Endothelial cell of umbilical vein (primary cell): ENCODE measurements around the gene ADIPOQ. TPM values are rescaled to one million over a fixed set of nuclear protein-coding genes. Genes with fewer than 3 reads are reported as not detected.

ENCODE experiments used
- BruUV-seq: library from RNA; stranded (reverse); fragments of 400-500 nt; replicated peaks from 2 replicates; lab custom pipeline; 2021; lab: Mats Ljungman, UMichigan
- CTCF ChIA-PET: fragments of 300-600, 350-600 bp; sonication (Branson Sonifier 250); formaldehyde crosslinking; loops from one replicate; lab custom pipeline; 2021; ENCODE audit warnings: antibody characterized with exemption, inconsistent platforms; lab: Charles Lee
- POLR2A ChIA-PET: fragments of 300-600, 350-600 bp; sonication (Branson Sonifier 250); formaldehyde crosslinking; loops from one replicate; lab custom pipeline; 2021; ENCODE audit warnings: antibody characterized with exemption, inconsistent platforms; lab: Charles Lee
- DNase-seq: peaks from one replicate; pipeline ENCODE4 v3.0.0-alpha.2; 2011; ENCODE audit warnings: low read depth, low spot score
- FAIRE-seq: peaks from 2 replicates; lab custom pipeline; 2011; peaks lifted over from hg19 to GRCh38; lab: Jason Lieb, UNC
- H2AFZ ChIP-seq: 2 replicates; pipeline ENCODE4 v1.6.0; 2012; ENCODE audit warnings: low read depth, low read length, control low read depth, inconsistent platforms
- H3K27ac ChIP-seq: 2 replicates; pipeline ENCODE4 v1.5.1; 2011; ENCODE audit warnings: low read depth, mild to moderate bottlenecking, control low read depth, low read length, moderate library complexity; ENCODE audit not compliant: insufficient read depth
- H3K27me3 ChIP-seq, 2 experiments: 2 replicates each; pipeline versions ENCODE4 v1.6.0 to v1.6.1; 2011; ENCODE audit warnings: low read length in 2 of 2, mixed read lengths in 1 of 2; ENCODE audit not compliant: control insufficient read depth in 2 of 2, insufficient read depth in 2 of 2
- H3K36me3 ChIP-seq, 2 experiments: 2 replicates in 1 of 2; 3 replicates in 1 of 2; pipeline ENCODE4 v1.5.1; 2011; ENCODE audit warnings: low read length in 2 of 2, mild to moderate bottlenecking in 1 of 2, moderate library complexity in 1 of 2; ENCODE audit not compliant: control insufficient read depth in 2 of 2, insufficient read depth in 2 of 2; ENCODE audit errors: extremely low read depth in 1 of 2
- H3K4me1 ChIP-seq: 3 replicates; pipeline ENCODE4 v1.5.1; 2011; ENCODE audit warnings: mild to moderate bottlenecking, low read length; ENCODE audit not compliant: control insufficient read depth, insufficient read depth; ENCODE audit errors: extremely low read depth
- H3K4me2 ChIP-seq: 2 replicates; pipeline ENCODE4 v1.6.1; 2011; ENCODE audit warnings: low read length, control low read depth, mixed read lengths; ENCODE audit not compliant: insufficient read depth
- H3K4me3 ChIP-seq, 3 experiments: fragments of 200-600 bp in 1 of 3; sonication (generic), shearing (Covaris generic) in 1 of 3; replicated peaks in 1 of 3; 2 replicates each; pipeline ENCODE4 v1.5.1; 2011 to 2016; ENCODE audit warnings: control low read depth in 3 of 3, low read length in 3 of 3, mild to moderate bottlenecking in 2 of 3, inconsistent platforms in 1 of 3, low read depth in 1 of 3, moderate library complexity in 1 of 3; ENCODE audit not compliant: insufficient read depth in 1 of 3
- H3K79me2 ChIP-seq: 2 replicates; pipeline ENCODE4 v1.6.0; 2012; ENCODE audit warnings: low read length, inconsistent platforms; ENCODE audit not compliant: control insufficient read depth, insufficient read depth
- H3K9ac ChIP-seq: replicated peaks from 2 replicates; pipeline ENCODE3; 2011; ENCODE audit warnings: low read length, control low read depth; ENCODE audit not compliant: insufficient read depth; ENCODE audit errors: extremely low read depth
- H3K9me1 ChIP-seq: replicated peaks from 3 replicates; pipeline ENCODE4 v1.6.0; 2011; ENCODE audit warnings: mild to moderate bottlenecking, low read length; ENCODE audit not compliant: control insufficient read depth, insufficient read depth; ENCODE audit errors: extremely low read depth
- H3K9me3 ChIP-seq: replicated peaks from 2 replicates; pipeline ENCODE4 v1.5.1; 2012; ENCODE audit warnings: low read length, inconsistent platforms; ENCODE audit not compliant: control insufficient read depth, insufficient read depth
- H4K20me1 ChIP-seq: replicated peaks from 2 replicates; pipeline ENCODE3; 2011; ENCODE audit warnings: mild to moderate bottlenecking, low read length; ENCODE audit not compliant: control insufficient read depth, insufficient read depth; ENCODE audit errors: extremely low read depth
- EZH2 ChIP-seq: IDR thresholded peaks from 2 replicates; pipeline ENCODE4 v1.6.1; 2012; ENCODE audit warnings: borderline replicate concordance, low read depth, mild to moderate bottlenecking, moderate library complexity, low read length, inconsistent platforms; ENCODE audit not compliant: severe bottlenecking
- FOS ChIP-seq: IDR thresholded peaks from 2 replicates; pipeline ENCODE4 v1.6.1; 2011; ENCODE audit warnings: mild to moderate bottlenecking, low read length, moderate library complexity, borderline replicate concordance; ENCODE audit not compliant: insufficient read depth
- GATA2 ChIP-seq: IDR thresholded peaks from 2 replicates; pipeline ENCODE4 v1.7.0; 2011; ENCODE audit warnings: low read depth, mild to moderate bottlenecking, moderate library complexity, mixed read lengths, low read length; ENCODE audit not compliant: insufficient read length, insufficient read depth
- JUN ChIP-seq: IDR thresholded peaks from 2 replicates; pipeline ENCODE4 v1.6.1; 2011; ENCODE audit warnings: borderline replicate concordance, low read depth; ENCODE audit not compliant: insufficient read length, insufficient read depth
- MAX ChIP-seq: IDR thresholded peaks from 2 replicates; pipeline ENCODE4 v1.6.1; 2011; ENCODE audit not compliant: insufficient read depth, insufficient read length
- MYC ChIP-seq: IDR thresholded peaks from one replicate; pipeline ENCODE4 v1.6.1; 2011; ENCODE audit warnings: mild to moderate bottlenecking, low read depth, low read length
- POLR2A ChIP-seq: IDR thresholded peaks from 2 replicates; pipeline ENCODE4 v1.6.1; 2012; ENCODE audit warnings: low read depth, mild to moderate bottlenecking, control low read depth, low read length
- POLR2AphosphoS5 ChIP-seq: IDR thresholded peaks from 2 replicates; pipeline ENCODE4 v1.6.1; 2012; ENCODE audit warnings: low read depth, mild to moderate bottlenecking, control low read depth, low read length, moderate library complexity; ENCODE audit not compliant: insufficient read depth
- dilution Hi-C: fragments of 300-500 bp; cut with MboI; formaldehyde crosslinking; loops from one replicate; pipeline ENCODE4 v1.15.0; 2019; ENCODE audit warnings: low sequenced_read_pairs; ENCODE audit not compliant: extremely low pct_ligation_motif_present
- intact Hi-C: fragments of 100-400 bp; cut with micrococcal nuclease; formaldehyde crosslinking; loops from one replicate; pipeline ENCODE4 v1.10.0; 2022
- polyA plus RNA-seq, 4 experiments: library from polyadenylated mRNA; depleted of rRNA in 3 of 4; stranded (reverse) in 3 of 4; unstranded in 1 of 4; fragments of >200 nt; gene quantifications; 2 replicates each; pipeline versions ENCODE4 v1.2.1 to v1.2.3, GENCODE V29; 2011 to 2012; ENCODE audit warnings: missing spikeins in 1 of 4
- total RNA-seq: library from RNA; stranded (reverse); gene quantifications from 2 replicates; pipeline ENCODE4 v1.2.3, GENCODE V29; 2021
- TF ChIP-seq, protein P1 (sequence below), 2 donors: IDR thresholded peaks; 1 replicate in 1 of 2; 2 replicates in 1 of 2; pipeline ENCODE4 v1.5.1; 2011; ENCODE audit warnings: low read length in 2 of 2, mild to moderate bottlenecking in 2 of 2, moderate library complexity in 2 of 2, control low read depth in 1 of 2, inconsistent platforms in 1 of 2, low read depth in 1 of 2; ENCODE audit not compliant: insufficient read depth in 1 of 2; ENCODE audit errors: extremely low read depth in 1 of 2

Gene ADIPOQ
- total and polyA plus RNA-seq, 2 donors (not counting 3 experiments of a cell fraction or from before 2014, with no cell fraction given) = not detected

- ChIA-PET POLR2A (interaction anchor here (2.1 kb wide), 1 partner anchor 45 kb away, joined by 16 read pairs; the partner anchor contains the start of gene EIF4A2), CTCF (interaction anchor here (0.8 to 1.4 kb wide), 3 partner anchors 103 to 885 kb away, joined by 4 to 11 read pairs (median 5); partner anchors contain the start of gene RPL39L)
- no peaks in the 10 kb centered on the region for H3K9me1 ChIP-seq
- H3K4me3 ChIP-seq = no peak overlapping the region
- no peak overlapping the region for H3K9ac ChIP-seq
- H3K4me1 ChIP-seq = peaks cover 6% of the 10 kb centered on the region
- H2AFZ ChIP-seq = no peak overlapping the region
- no peak for TF ChIP-seq MYC
- no peaks in the 10 kb centered on the region for H3K79me2 ChIP-seq
- no peaks in the 10 kb centered on the region for H3K36me3 ChIP-seq
- FAIRE-seq (no peak), DNase-seq (no peak)
- H3K9me3 ChIP-seq = no peaks in the 10 kb centered on the region
- no TSS peak for BruUV-seq
- peaks cover 36 to 47% of the 10 kb centered on the region in 2 experiments for H3K27me3 ChIP-seq
- dilution Hi-C loops = no loop called here
- intact Hi-C loops = no loop called here
- H3K4me2 ChIP-seq = no peak overlapping the region
- H3K27ac ChIP-seq = no peak overlapping the region
- H4K20me1 ChIP-seq = no peaks in the 10 kb centered on the region
These were observed 14.2 kb upstream of the ADIPOQ start for GRCh38 chr3:186828340-186828739.

DNA sequence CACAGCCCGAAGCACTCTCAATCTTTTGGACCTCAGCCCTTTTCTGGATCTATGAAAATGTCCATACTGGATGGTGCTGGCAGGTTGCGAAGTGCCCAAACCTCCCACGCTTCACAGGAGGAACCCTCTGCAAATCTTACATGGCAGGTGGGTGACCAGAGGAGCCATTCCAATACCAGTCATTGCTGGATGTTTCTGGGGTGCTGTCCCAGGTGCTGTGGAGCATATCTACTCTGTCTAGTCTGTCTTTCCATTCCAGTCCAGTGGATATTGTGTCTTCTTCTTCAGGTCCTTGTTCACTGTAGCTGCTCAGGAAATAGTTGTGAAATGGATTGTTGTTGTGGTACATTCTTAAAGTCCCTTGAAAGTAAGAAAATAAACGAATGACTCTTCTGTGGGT lies 10.7 kb upstream of the ADIPOQ start:
- Histone ChIP-seq H3K9me1 (no peaks in the 10 kb centered on the region), H2AFZ (no peak overlapping the region), H3K27ac (no peak overlapping the region), H3K27me3 (peaks cover 36 to 50% of the 10 kb centered on the region in 2 experiments), H3K9ac (no peak overlapping the region), H4K20me1 (no peaks in the 10 kb centered on the region), H3K4me1 (no peaks in the 10 kb centered on the region), H3K79me2 (no peaks in the 10 kb centered on the region), H3K36me3 (no peaks in the 10 kb centered on the region), H3K9me3 (no peaks in the 10 kb centered on the region), H3K4me2 (no peak overlapping the region), H3K4me3 (no peak overlapping the region)
- TF ChIP-seq FOS (no peak), POLR2AphosphoS5 (no peak), MYC (no peak), GATA2 (no peak), POLR2A (no peak), EZH2 (no peak), MAX (no peak), JUN (no peak)
- TF ChIP-seq, protein P1, sequence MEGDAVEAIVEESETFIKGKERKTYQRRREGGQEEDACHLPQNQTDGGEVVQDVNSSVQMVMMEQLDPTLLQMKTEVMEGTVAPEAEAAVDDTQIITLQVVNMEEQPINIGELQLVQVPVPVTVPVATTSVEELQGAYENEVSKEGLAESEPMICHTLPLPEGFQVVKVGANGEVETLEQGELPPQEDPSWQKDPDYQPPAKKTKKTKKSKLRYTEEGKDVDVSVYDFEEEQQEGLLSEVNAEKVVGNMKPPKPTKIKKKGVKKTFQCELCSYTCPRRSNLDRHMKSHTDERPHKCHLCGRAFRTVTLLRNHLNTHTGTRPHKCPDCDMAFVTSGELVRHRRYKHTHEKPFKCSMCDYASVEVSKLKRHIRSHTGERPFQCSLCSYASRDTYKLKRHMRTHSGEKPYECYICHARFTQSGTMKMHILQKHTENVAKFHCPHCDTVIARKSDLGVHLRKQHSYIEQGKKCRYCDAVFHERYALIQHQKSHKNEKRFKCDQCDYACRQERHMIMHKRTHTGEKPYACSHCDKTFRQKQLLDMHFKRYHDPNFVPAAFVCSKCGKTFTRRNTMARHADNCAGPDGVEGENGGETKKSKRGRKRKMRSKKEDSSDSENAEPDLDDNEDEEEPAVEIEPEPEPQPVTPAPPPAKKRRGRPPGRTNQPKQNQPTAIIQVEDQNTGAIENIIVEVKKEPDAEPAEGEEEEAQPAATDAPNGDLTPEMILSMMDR (IDR thresholded peaks at IDR 0.05; ENCODE audit: extremely low read depth in 1 of 2, insufficient read depth in 1 of 2, low read depth in 1 of 2, low read length in 2 of 2) = no peak
- FAIRE-seq (no peak), DNase-seq (no peak)
- ChIA-PET CTCF (no interaction called here), POLR2A (no interaction called here)
- intact Hi-C loops = no loop called here
- dilution Hi-C loops = no loop called here
- BruUV-seq = no TSS peak
